ENCODE measurements around the gene ANXA6. TPM values are rescaled to one million over a fixed set of nuclear protein-coding genes. Genes with fewer than 3 reads are reported as not detected.

Gene ANXA6
- total RNA-seq, 6 experiments from 2014 or later: 507 to 578 (median 546) TPM

GRCh38 chr5:151058891-151059489, 98.6 kb downstream of the ANXA6 start:
- Mint-ChIP-seq H3K4me1 (ENCODE audit: low read depth) (peaks cover 62% of the 10 kb centered on the region), H3K27ac (no peak overlapping the region), H3K4me3 (no peak overlapping the region), H3K36me3 (ENCODE audit: low read depth) (peaks cover 39% of the 10 kb centered on the region), H3K27me3 (ENCODE audit: insufficient read depth) (no peaks in the 10 kb centered on the region; the same call in 1 of the 2 replicates), H3K9me3 (no peaks in the 10 kb centered on the region)
- no peak for DNase-seq
- no peak for TF ChIP-seq CTCF (IDR thresholded peaks at IDR 0.05)

GRCh38 chr5:151058301-151058700, 99.3 kb downstream of the ANXA6 start:
- no peak overlapping the region for H3K27ac Mint-ChIP-seq
- no peaks in the 10 kb centered on the region; the same call in 1 of the 2 replicates for H3K27me3 Mint-ChIP-seq (ENCODE audit: insufficient read depth)
- DNase-seq: no peak
- H3K4me3 Mint-ChIP-seq: no peak overlapping the region
- H3K36me3 Mint-ChIP-seq (ENCODE audit: low read depth): peaks cover 39% of the 10 kb centered on the region
- H3K4me1 Mint-ChIP-seq (ENCODE audit: low read depth): peaks cover 55% of the 10 kb centered on the region
- TF ChIP-seq CTCF (IDR thresholded peaks at IDR 0.05): peak; percentile 52
- no peaks in the 10 kb centered on the region for H3K9me3 Mint-ChIP-seq

GRCh38 chr5:151056379-151057325, 100.9 kb downstream of the ANXA6 start:
- Mint-ChIP-seq H3K4me3 (no peak overlapping the region), H3K27me3 (ENCODE audit: insufficient read depth) (no peaks in the 10 kb centered on the region; the same call in 1 of the 2 replicates), H3K9me3 (no peaks in the 10 kb centered on the region), H3K27ac (no peak overlapping the region), H3K4me1 (ENCODE audit: low read depth) (peaks cover 46% of the 10 kb centered on the region), H3K36me3 (ENCODE audit: low read depth) (peaks cover 34% of the 10 kb centered on the region)
- no peak for DNase-seq
- no peak for TF ChIP-seq CTCF (IDR thresholded peaks at IDR 0.05)

GRCh38 chr5:151055336-151055735, 102.2 kb downstream of the ANXA6 start:
- Mint-ChIP-seq H3K27me3 (ENCODE audit: insufficient read depth) (no peaks in the 10 kb centered on the region; the same call in 1 of the 2 replicates), H3K36me3 (ENCODE audit: low read depth) (peaks cover 26% of the 10 kb centered on the region), H3K27ac (no peak overlapping the region), H3K4me1 (ENCODE audit: low read depth) (peaks cover 47% of the 10 kb centered on the region), H3K9me3 (no peaks in the 10 kb centered on the region), H3K4me3 (no peak overlapping the region)
- DNase-seq: no peak
- no peak for TF ChIP-seq CTCF (IDR thresholded peaks at IDR 0.05)

GRCh38 chr5:151054709-151055108, 102.9 kb downstream of the ANXA6 start:
- Mint-ChIP-seq H3K4me3 (no peak overlapping the region), H3K27me3 (ENCODE audit: insufficient read depth) (no peaks in the 10 kb centered on the region; the same call in 1 of the 2 replicates), H3K27ac (peak overlapping the region; percentile 58; the same call in 1 of the 2 replicates), H3K9me3 (no peaks in the 10 kb centered on the region), H3K36me3 (ENCODE audit: low read depth) (peaks cover 22% of the 10 kb centered on the region), H3K4me1 (ENCODE audit: low read depth) (peaks cover 41% of the 10 kb centered on the region)
- no peak for TF ChIP-seq CTCF (IDR thresholded peaks at IDR 0.05)
- no peak for DNase-seq
